Measurements from ENCODE around the gene ZNF14.

GRCh38 chr19:19747357-19748220 is 14.7 kb upstream of the ZNF14 start:
- TF ChIP-seq POLR2AphosphoS5 (IDR thresholded peaks at IDR 0.05; ENCODE audit: borderline replicate concordance, low read depth, low read length), result no peak
- TF ChIP-seq EZH2 (IDR thresholded peaks at IDR 0.05), result no peak
- TF ChIP-seq FOXP2 (optimal IDR thresholded peaks at IDR 0.05; ENCODE audit: control extremely low read depth, extremely low read length, insufficient read depth), result no peak
